MCF 10A (cell line): Measurements from ENCODE around the gene CGNL1. TPM values are rescaled to one million over a fixed set of nuclear protein-coding genes. Genes with fewer than 3 reads are reported as not detected.

Source experiments
- BruUV-seq: library from RNA; stranded (reverse); fragments of 400-500 nt; replicated peaks from 2 replicates; lab custom pipeline; 2021; lab: Mats Ljungman, UMichigan
- CTCF ChIA-PET: fragments of 300-600 bp; sonication (Branson Sonifier 250); formaldehyde crosslinking; extraction: SDS; loops from one replicate; lab custom pipeline; 2021; ENCODE audit warnings: antibody characterized with exemption, inconsistent platforms; lab: Yijun Ruan, JAX
- POLR2A ChIA-PET: fragments of 300-600, 350-650 bp; sonication (Branson Sonifier 250); formaldehyde crosslinking; extraction: SDS; loops from one replicate; lab custom pipeline; 2020; ENCODE audit warnings: antibody characterized with exemption, inconsistent platforms; lab: Yijun Ruan, JAX
- DNase-seq: peaks from one replicate; pipeline ENCODE4 v3.0.0-alpha.2; 2018; ENCODE audit not compliant: unreplicated experiment
- H3K27ac Mint-ChIP-seq: one replicate; pipeline ENCODE4 v1.8.0; 2022; ENCODE audit warnings: mild to moderate bottlenecking, low read depth, mixed read lengths; ENCODE audit not compliant: unreplicated experiment
- H3K27me3 Mint-ChIP-seq: one replicate; pipeline ENCODE4 v1.8.0; 2022; ENCODE audit warnings: mixed read lengths; ENCODE audit not compliant: insufficient read depth, unreplicated experiment
- H3K36me3 Mint-ChIP-seq: one replicate; pipeline ENCODE4 v1.8.0; 2022; ENCODE audit warnings: mild to moderate bottlenecking, moderate library complexity, mixed read lengths; ENCODE audit not compliant: insufficient read depth, unreplicated experiment
- H3K4me1 Mint-ChIP-seq: one replicate; pipeline ENCODE4 v1.8.0; 2022; ENCODE audit warnings: mixed read lengths; ENCODE audit not compliant: insufficient read depth, unreplicated experiment
- H3K4me3 Mint-ChIP-seq: one replicate; pipeline ENCODE4 v1.8.0; 2022; ENCODE audit warnings: mild to moderate bottlenecking, moderate library complexity, mixed read lengths; ENCODE audit not compliant: unreplicated experiment
- H3K9me3 Mint-ChIP-seq: one replicate; pipeline ENCODE4 v1.8.0; 2022; ENCODE audit warnings: mixed read lengths; ENCODE audit not compliant: unreplicated experiment
- CTCF ChIP-seq: fragments of 200-600 bp; IDR thresholded peaks from one replicate; pipeline ENCODE4 v1.8.0; 2022; ENCODE audit warnings: antibody characterized with exemption, mild to moderate bottlenecking; ENCODE audit not compliant: unreplicated experiment
- intact Hi-C: fragments of 100-400 bp; cut with micrococcal nuclease; formaldehyde crosslinking; loops from 2 replicates; pipeline ENCODE4 v1.14.1; 2022
- total RNA-seq: library from RNA; stranded (reverse); gene quantifications from 2 replicates; pipeline ENCODE4 v1.2.3, GENCODE V29; 2022

The CGNL1 gene
- total RNA-seq, 1 experiment from 2014 or later = 0.05 TPM

GRCh38 chr15:57528940-57529565, 152.7 kb downstream of the CGNL1 start:
- intact Hi-C loops = loop anchor here (5.0 kb wide), 1 partner anchor 707 kb away; no protein-coding TSS in a partner anchor
- no peak for TF ChIP-seq CTCF
- H3K9me3 Mint-ChIP-seq = no peaks in the 10 kb centered on the region
- no peaks in the 10 kb centered on the region for H3K36me3 Mint-ChIP-seq
- no peak overlapping the region for H3K27ac Mint-ChIP-seq
- no peak overlapping the region for H3K4me3 Mint-ChIP-seq
- BruUV-seq = no TSS peak
- ChIA-PET CTCF (interaction anchor here (0.6 to 5.6 kb wide), 21 partner anchors 9 to 1038 kb away, joined by 3 to 400 read pairs (median 5); no protein-coding TSS in a partner anchor), POLR2A (interaction anchor here (0.6 to 3.8 kb wide), 2 partner anchors 188 to 1508 kb away, joined by 4 to 38 read pairs; no protein-coding TSS in a partner anchor)
- DNase-seq = no peak
- H3K4me1 Mint-ChIP-seq = no peaks in the 10 kb centered on the region
- peaks cover 10% of the 10 kb centered on the region for H3K27me3 Mint-ChIP-seq

GRCh38 chr15:57529748-57530147, 153.4 kb downstream of the CGNL1 start:
- no peaks in the 10 kb centered on the region for H3K9me3 Mint-ChIP-seq

GRCh38 chr15:57532731-57533447, 156.6 kb downstream of the CGNL1 start:
- no peak overlapping the region for H3K27ac Mint-ChIP-seq
- peaks cover 10% of the 10 kb centered on the region for H3K27me3 Mint-ChIP-seq
- no peaks in the 10 kb centered on the region for H3K4me1 Mint-ChIP-seq
- POLR2A ChIA-PET = interaction anchor here (0.6 to 0.7 kb wide), 2 partner anchors 9 to 370 kb away, joined by 3 to 4 read pairs; no protein-coding TSS in a partner anchor
- no peak overlapping the region for H3K4me3 Mint-ChIP-seq
- TF ChIP-seq CTCF = no peak
- CTCF ChIA-PET = interaction anchor here (1.1 to 3.2 kb wide), 4 partner anchors 9 to 193 kb away, joined by 3 to 23 read pairs (median 4); no protein-coding TSS in a partner anchor
- no peaks in the 10 kb centered on the region for H3K36me3 Mint-ChIP-seq
- intact Hi-C loops = no loop called here
- BruUV-seq = no TSS peak
- H3K9me3 Mint-ChIP-seq = no peaks in the 10 kb centered on the region
- no peak for DNase-seq

More at GRCh38 chr15:57529748-57530147, 153.4 kb downstream of the CGNL1 start:
- CTCF ChIA-PET = interaction anchor here (0.6 to 5.6 kb wide), 13 partner anchors 8 to 1038 kb away, joined by 3 to 400 read pairs (median 5); no protein-coding TSS in a partner anchor
- Mint-ChIP-seq H3K4me3 (no peak overlapping the region), H3K27ac (no peak overlapping the region), H3K36me3 (no peaks in the 10 kb centered on the region), H3K4me1 (no peaks in the 10 kb centered on the region), H3K27me3 (peaks cover 10% of the 10 kb centered on the region)
- POLR2A ChIA-PET = interaction anchor here (0.6 to 3.8 kb wide), 2 partner anchors 189 to 1507 kb away, joined by 4 to 38 read pairs; no protein-coding TSS in a partner anchor
- DNase-seq = no peak
- intact Hi-C loops = loop anchor here (5.0 kb wide), 1 partner anchor 707 kb away; no protein-coding TSS in a partner anchor
- BruUV-seq = no TSS peak
- TF ChIP-seq CTCF = no peak

GRCh38 chr15:57533448-57533799, 157.1 kb downstream of the CGNL1 start:
- intact Hi-C loops = no loop called here
- Mint-ChIP-seq H3K27me3 (peaks cover 10% of the 10 kb centered on the region), H3K4me1 (no peaks in the 10 kb centered on the region), H3K27ac (no peak overlapping the region), H3K4me3 (no peak overlapping the region), H3K9me3 (no peaks in the 10 kb centered on the region), H3K36me3 (no peaks in the 10 kb centered on the region)
- POLR2A ChIA-PET = interaction anchor here (0.6 to 0.7 kb wide), 2 partner anchors 8 to 370 kb away, joined by 3 to 4 read pairs; no protein-coding TSS in a partner anchor
- no TSS peak for BruUV-seq
- TF ChIP-seq CTCF = no peak
- CTCF ChIA-PET = interaction anchor here (1.1 to 3.2 kb wide), 5 partner anchors 9 to 194 kb away, joined by 3 to 23 read pairs (median 3); no protein-coding TSS in a partner anchor
- no peak for DNase-seq
